Erythroblast (primary cell): ENCODE results near the gene SULF2.

Experiments used
- GATA1 ChIP-seq: IDR thresholded peaks from 2 replicates; pipeline ENCODE4 v1.6.1; 2011; ENCODE audit warnings: low read depth, mild to moderate bottlenecking, control low read depth, low read length, moderate library complexity
- POLR2A ChIP-seq: IDR thresholded peaks from 2 replicates; pipeline ENCODE4 v1.6.1; 2011; ENCODE audit warnings: mild to moderate bottlenecking, low read length

DNA sequence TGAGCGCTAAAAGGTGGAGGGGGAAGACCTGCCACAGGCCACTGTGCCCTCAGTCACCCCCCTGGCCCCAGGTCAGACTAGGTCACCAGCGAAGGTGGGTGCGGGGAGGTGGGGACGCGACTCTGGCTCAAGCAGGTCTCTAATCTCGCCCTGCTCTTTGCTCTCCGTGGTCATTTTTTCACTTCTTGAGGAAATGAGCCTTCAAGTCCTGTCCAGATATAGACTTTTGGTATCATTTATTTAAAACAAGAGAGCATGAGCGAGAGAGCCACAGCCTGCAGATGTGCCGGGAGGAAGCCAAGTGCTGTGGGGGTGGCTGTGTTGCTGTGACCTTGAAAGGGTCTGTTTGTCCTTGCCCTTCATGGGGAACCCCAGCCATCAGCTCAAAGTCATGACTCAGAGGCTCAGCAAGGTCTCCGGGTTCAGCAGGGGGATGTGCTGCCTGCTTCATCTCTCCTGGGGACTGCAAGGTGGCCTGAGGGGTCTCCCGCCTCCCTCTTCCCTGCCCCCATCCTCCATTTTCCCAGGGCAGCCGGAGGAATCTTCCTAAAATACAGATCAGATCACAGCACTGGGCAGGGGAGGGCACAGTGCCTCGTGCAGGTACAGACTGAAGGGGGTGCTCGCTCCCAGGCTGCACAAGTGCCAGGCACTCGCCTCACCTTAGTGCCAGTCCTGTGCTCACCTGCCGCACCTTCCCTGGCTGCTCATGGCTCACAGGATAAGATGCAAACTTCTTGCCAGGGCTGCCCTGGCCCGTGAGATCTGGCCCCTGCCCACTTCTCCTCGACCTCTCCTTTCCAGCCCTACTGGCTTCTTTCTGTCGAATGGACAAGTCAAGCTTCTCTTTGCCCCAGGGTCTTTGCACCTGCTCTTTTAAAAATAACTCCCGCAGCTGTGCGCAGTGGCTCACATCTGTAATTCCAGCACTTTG lies 26.5 kb downstream of the SULF2 start:
- TF ChIP-seq POLR2A: no peak
- TF ChIP-seq GATA1: no peak
